Keratinocyte (primary cell): ENCODE results near the gene OR2T8. TPM values are rescaled to one million over a fixed set of nuclear protein-coding genes. Genes with fewer than 3 reads are reported as not detected.
"Not testable (repeated sequence)": the region's sequence is repeated elsewhere in the genome, so short reads cannot be mapped to it uniquely, and the experiment has no call there.

Source experiments
- DNase-seq: peaks from one replicate; pipeline ENCODE4 v3.0.0-alpha.2; 2011; ENCODE audit warnings: low read depth, missing footprints, low spot score
- FAIRE-seq: peaks from 2 replicates; lab custom pipeline; 2011; peaks lifted over from hg19 to GRCh38; lab: Jason Lieb, UNC
- H2AFZ ChIP-seq: 2 replicates; pipeline ENCODE4 v1.6.0; 2012; ENCODE audit warnings: low read length, control low read depth, inconsistent platforms; ENCODE audit not compliant: control insufficient read depth
- H3K27ac ChIP-seq: 2 replicates; pipeline ENCODE4 v1.5.1; 2011; ENCODE audit warnings: low read length; ENCODE audit not compliant: control insufficient read depth, insufficient read depth
- H3K27me3 ChIP-seq: 3 replicates; pipeline ENCODE4 v1.6.0; 2011; ENCODE audit warnings: low read length; ENCODE audit not compliant: control insufficient read depth, insufficient read depth; ENCODE audit errors: extremely low read depth
- H3K36me3 ChIP-seq, 2 experiments: 2 replicates in 1 of 2; 3 replicates in 1 of 2; pipeline ENCODE4 v1.5.1; 2011; ENCODE audit warnings: low read length in 2 of 2, mild to moderate bottlenecking in 1 of 2; ENCODE audit not compliant: control insufficient read depth in 2 of 2, insufficient read depth in 2 of 2; ENCODE audit errors: extremely low read depth in 1 of 2
- H3K4me1 ChIP-seq: 3 replicates; pipeline ENCODE4 v1.5.1; 2011; ENCODE audit warnings: low read length; ENCODE audit not compliant: control insufficient read depth, insufficient read depth; ENCODE audit errors: extremely low read depth
- H3K4me2 ChIP-seq: 3 replicates; pipeline ENCODE4 v1.6.0; 2011; ENCODE audit warnings: low read depth, low read length; ENCODE audit not compliant: control insufficient read depth, insufficient read depth; ENCODE audit errors: extremely low read depth
- H3K4me3 ChIP-seq, 3 experiments: fragments of 200-600 bp in 1 of 3; sonication (generic) in 1 of 3; 2 replicates in 2 of 3; 3 replicates in 1 of 3; pipeline ENCODE4 v1.5.1; 2011 to 2016; ENCODE audit warnings: low read length in 3 of 3, mild to moderate bottlenecking in 3 of 3, control low read depth in 2 of 3, inconsistent platforms in 1 of 3, low read depth in 1 of 3, mixed read lengths in 1 of 3, mixed run types in 1 of 3, moderate library complexity in 1 of 3; ENCODE audit not compliant: control insufficient read depth in 2 of 3, insufficient read depth in 2 of 3; ENCODE audit errors: extremely low read depth in 1 of 3
- H3K79me2 ChIP-seq: 2 replicates; pipeline ENCODE4 v1.6.0; 2012; ENCODE audit warnings: low read length; ENCODE audit not compliant: control insufficient read depth, insufficient read depth
- H3K9ac ChIP-seq: 3 replicates; pipeline ENCODE4 v1.6.0; 2011; ENCODE audit warnings: low read length; ENCODE audit not compliant: control insufficient read depth, insufficient read depth; ENCODE audit errors: extremely low read depth
- H3K9me1 ChIP-seq: 3 replicates; pipeline ENCODE4 v1.6.0; 2011; ENCODE audit warnings: low read length; ENCODE audit not compliant: control insufficient read depth, insufficient read depth; ENCODE audit errors: extremely low read depth
- H3K9me3 ChIP-seq: 2 replicates; pipeline ENCODE4 v1.5.1; 2012; ENCODE audit warnings: low read depth, low read length; ENCODE audit not compliant: control insufficient read depth
- H4K20me1 ChIP-seq: 3 replicates; pipeline ENCODE4 v1.6.0; 2011; ENCODE audit warnings: low read length; ENCODE audit not compliant: control insufficient read depth, insufficient read depth; ENCODE audit errors: extremely low read depth
- CTCF ChIP-seq, 3 experiments: IDR thresholded peaks in 1 of 3; conservative IDR thresholded peaks in 1 of 3; optimal IDR thresholded peaks in 1 of 3; 2 replicates in 2 of 3; 3 replicates in 1 of 3; pipeline versions ENCODE3 to v1.5.1; 2011; ENCODE audit warnings: low read length in 3 of 3, mild to moderate bottlenecking in 3 of 3, moderate library complexity in 2 of 3, control low read depth in 1 of 3, inconsistent platforms in 1 of 3; ENCODE audit not compliant: insufficient read depth in 2 of 3; ENCODE audit errors: extremely low read depth in 1 of 3
- EZH2 ChIP-seq: IDR thresholded peaks from one replicate; pipeline ENCODE4 v1.6.1; 2012; ENCODE audit warnings: inconsistent platforms, mild to moderate bottlenecking, low read length, moderate library complexity
- dilution Hi-C: fragments of 300-500 bp; cut with MboI; formaldehyde crosslinking; loops from one replicate; pipeline ENCODE4 v1.7.0; 2020; ENCODE audit warnings: low sequenced_read_pairs; ENCODE audit not compliant: extremely low pct_ligation_motif_present
- polyA plus RNA-seq, 5 experiments: library from polyadenylated mRNA; depleted of rRNA in 3 of 5; stranded (reverse) in 3 of 5; stranded (forward) in 1 of 5; unstranded in 1 of 5; fragments of >200 nt; gene quantifications; 1 replicate in 1 of 5; 2 replicates in 3 of 5; 3 replicates in 1 of 5; pipeline versions ENCODE4 v1.2.1 to v1.2.3, GENCODE V29; 2011 to 2012; ENCODE audit warnings: missing spikeins in 2 of 5, low read depth in 1 of 5, low replicate concordance in 1 of 5

OR2T8 gene
- polyA plus RNA-seq, 1 donor (not counting 4 experiments of a cell fraction or from before 2014, with no cell fraction given), result not detected

DNA sequence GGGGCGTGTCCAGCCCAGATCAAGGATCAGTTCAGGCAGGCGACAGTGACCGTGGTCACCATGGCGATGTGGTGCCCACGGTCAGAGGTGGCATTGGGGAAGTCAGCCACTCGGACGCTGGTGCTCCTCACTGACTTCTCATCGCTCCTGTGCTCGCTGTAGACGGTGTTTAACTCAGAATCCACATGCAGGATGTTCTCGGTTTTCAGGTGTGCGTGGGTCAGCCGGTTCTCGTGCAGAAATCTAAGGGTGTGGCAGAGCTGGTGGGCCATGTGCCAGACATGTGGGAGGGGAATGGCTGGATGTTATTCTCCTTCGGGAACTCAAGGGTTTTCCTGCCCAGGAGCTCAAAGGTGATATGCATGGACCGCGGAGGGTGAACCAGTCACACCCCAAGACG lies 16.4 kb downstream of the OR2T8 start:
- no peak overlapping the region for H3K9ac ChIP-seq
- no peaks in the 10 kb centered on the region for H3K4me1 ChIP-seq
- no peaks in the 10 kb centered on the region for H3K27me3 ChIP-seq
- dilution Hi-C loops, result no loop called here
- H3K27ac ChIP-seq, result no peak overlapping the region
- H3K9me3 ChIP-seq, result peaks cover 2% of the 10 kb centered on the region
- H4K20me1 ChIP-seq, result no peaks in the 10 kb centered on the region
- TF ChIP-seq EZH2, result no peak
- TF ChIP-seq CTCF (optimal IDR thresholded peaks at IDR 0.05 in 1 of 3, IDR thresholded peaks at IDR 0.05 in 1 of 3, conservative IDR thresholded peaks at IDR 0.05 in 1 of 3; ENCODE audit: extremely low read depth in 1 of 3, insufficient read depth in 2 of 3, low read length in 3 of 3), result no peak
- DNase-seq (no peak), FAIRE-seq (no peak)
- H3K9me1 ChIP-seq, result no peaks in the 10 kb centered on the region
- H3K36me3 ChIP-seq, result no peaks in the 10 kb centered on the region
- no peak overlapping the region for H3K4me2 ChIP-seq
- H3K79me2 ChIP-seq, result no peaks in the 10 kb centered on the region
- H3K4me3 ChIP-seq, result no peak overlapping the region
- H2AFZ ChIP-seq, result no peak overlapping the region

- H3K36me3 ChIP-seq, H3K9me1 ChIP-seq, H3K79me2 ChIP-seq, H3K27ac ChIP-seq, H3K9ac ChIP-seq, H3K4me1 ChIP-seq, DNase-seq, H3K27me3 ChIP-seq, dilution Hi-C loops, H4K20me1 ChIP-seq, FAIRE-seq, H3K9me3 ChIP-seq: not testable (repeated sequence)
- peak overlapping the region; percentile 44 for H3K4me2 ChIP-seq
- H2AFZ ChIP-seq, result peak overlapping the region; percentile 53
- peak overlapping the region in 1 of 3 experiments; percentile 42 for H3K4me3 ChIP-seq
- TF ChIP-seq CTCF (optimal IDR thresholded peaks at IDR 0.05 in 1 of 3, IDR thresholded peaks at IDR 0.05 in 1 of 3, conservative IDR thresholded peaks at IDR 0.05 in 1 of 3; ENCODE audit: extremely low read depth in 1 of 3, insufficient read depth in 2 of 3, low read length in 3 of 3), result peak; percentile 45 to 76 (median 54)
These were observed 17.1 kb downstream of the OR2T8 start for GRCh38 chr1:247936965-247937734.
